GM12875 (cell line): ENCODE data around the gene PDCD4.

Experiments
- H3K4me3 ChIP-seq: one replicate; pipeline ENCODE4 v1.5.1; 2011; ENCODE audit warnings: low read depth, low read length, control low read depth
- CTCF ChIP-seq: IDR thresholded peaks from 2 replicates; pipeline ENCODE4 v1.5.1; 2011; ENCODE audit warnings: low read depth, mild to moderate bottlenecking, control low read depth, inconsistent platforms, low read length, moderate library complexity, borderline replicate concordance; ENCODE audit not compliant: insufficient read depth

Gene PDCD4

DNA sequence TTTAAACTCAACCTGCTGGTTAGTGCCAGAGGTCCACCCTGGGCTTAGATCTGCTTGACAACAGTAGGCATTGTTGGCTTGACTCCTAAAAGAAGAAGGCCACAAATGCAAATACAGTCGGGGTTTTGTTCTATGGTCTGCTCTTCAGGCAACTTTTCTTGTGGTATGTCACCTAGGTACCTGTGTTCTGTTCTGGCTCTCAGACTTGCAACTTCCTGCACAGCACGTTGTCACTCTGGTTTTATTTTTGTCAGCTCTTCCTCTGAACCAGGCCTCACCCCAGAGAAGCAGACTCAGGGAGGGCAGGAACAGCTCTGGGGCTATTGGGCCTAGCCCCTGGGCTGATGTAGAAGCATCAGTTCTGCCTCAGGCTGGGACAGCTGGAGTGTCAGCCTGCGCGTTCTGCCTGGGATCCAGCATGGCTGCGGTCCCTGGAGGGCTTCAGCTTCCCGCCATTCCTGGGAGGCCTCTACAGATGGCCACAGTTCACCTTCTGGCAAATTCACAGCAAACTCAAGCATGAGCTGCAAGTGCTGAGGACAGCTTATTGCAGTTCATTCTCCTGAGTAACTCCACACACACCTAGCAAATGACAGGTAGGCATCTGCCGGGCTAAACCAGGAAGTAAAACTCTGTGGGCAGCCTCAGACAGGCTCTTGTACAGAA, 11.0 kb upstream of the PDCD4 start:
- no peak for TF ChIP-seq CTCF
- H3K4me3 ChIP-seq = no peak overlapping the region

- TF ChIP-seq CTCF = no peak
- no peak overlapping the region for H3K4me3 ChIP-seq
Observed at GRCh38 chr10:110861476-110861875, 10.3 kb upstream of the PDCD4 start.

DNA sequence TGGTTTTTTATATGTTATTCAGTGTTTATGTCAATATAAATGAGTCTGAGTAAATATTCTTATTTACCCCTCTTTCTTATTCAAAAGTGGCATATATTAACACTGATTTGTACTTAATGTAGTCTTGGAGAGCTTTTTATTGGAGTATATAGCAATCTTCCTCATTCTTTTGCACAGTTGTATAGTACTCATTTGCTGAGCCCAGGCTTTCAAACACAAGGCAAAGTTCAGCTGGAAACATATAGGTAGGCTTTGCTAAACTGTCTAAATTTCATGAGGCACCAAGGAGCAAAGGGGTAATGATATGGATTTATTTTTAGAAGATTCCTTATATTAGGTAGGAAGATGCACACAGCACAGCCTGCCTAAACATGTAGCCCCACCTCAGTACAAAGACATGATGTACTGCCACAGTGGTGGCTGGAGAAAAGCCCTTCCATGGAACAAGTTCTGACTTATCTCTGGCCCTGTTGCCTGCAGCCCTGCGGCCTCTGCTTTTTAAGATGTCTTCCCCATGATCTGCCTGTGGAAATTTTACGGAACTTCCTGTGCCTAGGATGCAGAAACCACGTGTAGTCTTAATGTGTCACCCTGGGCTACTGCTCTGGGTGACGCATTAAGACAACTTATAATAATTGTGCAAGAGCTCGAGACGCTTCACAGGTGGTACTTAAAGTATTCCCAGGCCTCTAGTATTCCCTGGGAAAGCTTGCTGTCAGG, 9.6 kb upstream of the PDCD4 start:
- no peak for TF ChIP-seq CTCF
- H3K4me3 ChIP-seq = no peak overlapping the region

- no peak overlapping the region for H3K4me3 ChIP-seq
- TF ChIP-seq CTCF = no peak
Observed at GRCh38 chr10:110862961-110863360, 8.8 kb upstream of the PDCD4 start.

DNA sequence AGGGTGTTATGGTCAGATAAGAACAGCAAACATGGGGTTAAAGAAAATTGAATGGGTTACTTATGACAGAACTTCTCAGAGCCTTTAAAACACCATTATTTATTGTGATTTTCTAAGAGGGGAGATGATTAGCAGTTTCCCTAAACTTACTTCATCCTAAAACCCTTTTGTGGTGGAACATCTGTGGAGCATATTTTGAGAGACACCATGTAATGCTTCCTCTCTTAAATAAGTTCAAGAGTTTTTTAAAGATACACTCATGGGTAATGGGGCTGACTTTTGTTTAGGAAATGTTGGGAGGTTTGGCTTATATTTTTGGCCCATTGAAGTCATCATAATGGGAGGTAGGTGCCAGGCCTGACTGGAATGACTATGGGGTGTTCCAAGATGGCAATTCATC, 8.4 kb upstream of the PDCD4 start:
- no peak overlapping the region for H3K4me3 ChIP-seq
- no peak for TF ChIP-seq CTCF

DNA sequence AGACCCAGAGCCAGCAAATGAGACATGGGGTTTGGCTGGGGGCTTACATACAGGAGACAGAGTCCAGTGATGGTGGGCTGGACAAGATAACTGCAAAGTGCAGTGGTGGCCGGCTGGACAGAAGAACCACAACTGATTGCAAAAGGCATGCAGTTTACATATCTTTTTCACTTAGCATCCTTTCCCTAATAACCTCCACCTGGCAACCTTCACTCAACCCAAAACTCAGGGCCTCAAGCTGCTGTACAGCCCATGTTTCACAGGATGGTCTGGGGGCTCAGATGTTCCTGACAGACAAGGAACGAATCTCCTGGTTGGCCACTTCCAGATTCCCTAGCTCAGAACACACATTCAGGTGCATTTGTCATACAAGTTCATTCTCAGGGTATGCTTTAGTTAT, 7.8 kb upstream of the PDCD4 start:
- no peak for TF ChIP-seq CTCF
- no peak overlapping the region for H3K4me3 ChIP-seq

DNA sequence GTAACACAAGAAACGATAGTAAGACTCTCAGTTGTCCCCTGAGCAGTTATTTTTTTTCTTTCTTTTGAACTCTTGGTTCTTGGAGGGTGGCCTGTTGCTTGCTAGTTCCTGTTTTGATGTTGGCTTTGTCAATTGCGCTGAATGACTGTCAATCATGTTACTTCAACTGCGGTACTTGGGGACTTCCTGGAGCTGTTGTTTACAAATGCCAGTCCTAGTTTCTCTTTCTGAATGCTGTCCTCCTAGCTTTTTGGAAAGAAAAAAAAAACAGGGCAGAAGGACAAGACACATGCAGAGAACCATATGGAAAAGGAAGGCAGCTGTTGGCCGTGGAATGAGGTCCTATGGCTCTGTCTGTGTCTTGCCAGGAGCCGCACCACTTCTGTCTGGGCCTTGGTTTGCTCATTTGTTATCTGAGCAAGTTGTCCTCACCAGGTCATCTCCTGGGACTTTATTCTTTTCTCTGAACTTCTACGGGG, 7.0 kb upstream of the PDCD4 start:
- TF ChIP-seq CTCF = no peak
- peak overlapping the region; percentile 7 for H3K4me3 ChIP-seq
